H1 (cell line): ENCODE data around the gene AANAT. TPM values are rescaled to one million over a fixed set of nuclear protein-coding genes. Genes with fewer than 3 reads are reported as not detected.

Experiments used
- CTCF ChIA-PET: fragments of 300-600 bp; sonication (Branson Sonifier 250); formaldehyde crosslinking; loops from one replicate; lab custom pipeline; 2021; ENCODE audit not compliant: partially characterized antibody; lab: Charles Lee
- POLR2A ChIA-PET: fragments of 300-600 bp; sonication (Branson Sonifier 250); formaldehyde crosslinking; loops from one replicate; lab custom pipeline; 2021; ENCODE audit warnings: inconsistent platforms; ENCODE audit not compliant: partially characterized antibody; lab: Charles Lee
- DNase-seq, 2 experiments: peaks; one replicate each; pipeline versions ENCODE4 v3.0.0 to v3.0.0-alpha.2; 2010 to 2022; ENCODE audit warnings: low spot score in 2 of 2, low read depth in 1 of 2, mixed read lengths in 1 of 2
- FAIRE-seq: peaks from 2 replicates; lab custom pipeline; 2011; peaks lifted over from hg19 to GRCh38; lab: Jason Lieb, UNC
- H2AFZ ChIP-seq: 2 replicates; pipeline ENCODE4 v1.8.1; 2012; ENCODE audit warnings: low read length, inconsistent platforms
- H2AK5ac ChIP-seq: 2 replicates; pipeline ENCODE4 v1.6.1; 2013; ENCODE audit warnings: low read depth, low read length
- H2BK120ac ChIP-seq: replicated peaks from 2 replicates; pipeline ENCODE3; 2013; ENCODE audit warnings: low read depth, low read length, inconsistent platforms
- H2BK12ac ChIP-seq: 2 replicates; pipeline ENCODE4 v1.6.1; 2013; ENCODE audit warnings: low read depth, low read length
- H2BK15ac ChIP-seq: 2 replicates; pipeline ENCODE4 v1.6.1; 2013; ENCODE audit warnings: low read length
- H2BK20ac ChIP-seq: 2 replicates; pipeline ENCODE4 v1.6.1; 2013; ENCODE audit warnings: low read length
- H2BK5ac ChIP-seq: 2 replicates; pipeline ENCODE4 v1.6.1; 2013; ENCODE audit warnings: low read depth, low read length
- H3K14ac ChIP-seq: 2 replicates; pipeline ENCODE4 v1.6.1; 2013; ENCODE audit warnings: inconsistent platforms; ENCODE audit not compliant: insufficient read length
- H3K18ac ChIP-seq: 2 replicates; pipeline ENCODE4 v1.6.1; 2013; ENCODE audit warnings: low read length; ENCODE audit errors: extremely low read depth
- H3K23ac ChIP-seq: 2 replicates; pipeline ENCODE4 v1.6.1; 2013; ENCODE audit warnings: inconsistent platforms; ENCODE audit not compliant: insufficient read length
- H3K23me2 ChIP-seq: 2 replicates; pipeline ENCODE4 v1.6.1; 2013; ENCODE audit warnings: low read depth, low read length
- H3K27ac ChIP-seq: 2 replicates; pipeline ENCODE4 v1.6.1; 2011; ENCODE audit warnings: low read depth, low read length, inconsistent platforms
- H3K27me3 ChIP-seq, 4 experiments: replicated peaks in 1 of 4; 1 replicate in 1 of 4; 2 replicates in 3 of 4; pipeline versions ENCODE4 v1.6.1 to v1.8.1; 2011 to 2013; ENCODE audit warnings: low read length in 3 of 4, mild to moderate bottlenecking in 3 of 4, inconsistent platforms in 2 of 4, mixed read lengths in 2 of 4, moderate library complexity in 1 of 4; ENCODE audit not compliant: control insufficient read depth in 3 of 4, insufficient read depth in 3 of 4; ENCODE audit errors: extremely low read depth in 1 of 4
- H3K36me3 ChIP-seq, 4 experiments: 2 replicates each; pipeline versions ENCODE4 v1.6.1 to v1.8.1; 2011 to 2013; ENCODE audit warnings: mild to moderate bottlenecking in 4 of 4, low read length in 3 of 4, moderate library complexity in 2 of 4, control low read depth in 1 of 4, inconsistent platforms in 1 of 4; ENCODE audit not compliant: insufficient read depth in 4 of 4, control insufficient read depth in 2 of 4
- H3K4ac ChIP-seq: replicated peaks from 2 replicates; pipeline ENCODE3; 2013; ENCODE audit warnings: low read length, low read depth, mixed read lengths, inconsistent platforms; ENCODE audit not compliant: insufficient read length
- H3K4me1 ChIP-seq, 4 experiments: replicated peaks in 1 of 4; 1 replicate in 1 of 4; 2 replicates in 3 of 4; pipeline versions ENCODE4 v1.6.1 to v1.8.1; 2011 to 2013; ENCODE audit warnings: low read length in 3 of 4, inconsistent platforms in 2 of 4, mixed read lengths in 1 of 4; ENCODE audit not compliant: insufficient read depth in 4 of 4, control insufficient read depth in 3 of 4
- H3K4me2 ChIP-seq, 2 experiments: 2 replicates each; pipeline versions ENCODE4 v1.6.1 to v1.8.1; 2011 to 2013; ENCODE audit warnings: low read depth in 2 of 2, low read length in 2 of 2, control low read depth in 1 of 2, inconsistent platforms in 1 of 2, mild to moderate bottlenecking in 1 of 2; ENCODE audit not compliant: insufficient read depth in 1 of 2
- H3K4me3 ChIP-seq, 4 experiments: fragments of 200-600, 300-600 bp in 1 of 4; sonication (generic), shearing (Covaris generic), sonication (Bioruptor Twin) in 1 of 4; 2 replicates each; pipeline versions ENCODE4 v1.5.1 to v1.8.1; 2011 to 2016; ENCODE audit warnings: low read length in 4 of 4, low read depth in 3 of 4, control low read depth in 2 of 4, inconsistent platforms in 2 of 4, mild to moderate bottlenecking in 2 of 4, mixed read lengths in 1 of 4, moderate library complexity in 1 of 4; ENCODE audit not compliant: insufficient read depth in 2 of 4; ENCODE audit errors: extremely low read depth in 1 of 4
- H3K56ac ChIP-seq: replicated peaks from 2 replicates; pipeline ENCODE3; 2013; ENCODE audit warnings: low read depth, mild to moderate bottlenecking, mixed read lengths, low read length, inconsistent platforms; ENCODE audit not compliant: insufficient read length
- H3K79me1 ChIP-seq: 2 replicates; pipeline ENCODE4 v1.6.1; 2013; ENCODE audit warnings: low read depth, low read length, control low read depth
- H3K79me2 ChIP-seq, 2 experiments: 2 replicates each; pipeline versions ENCODE4 v1.6.1 to v1.8.1; 2012 to 2013; ENCODE audit warnings: low read length in 2 of 2, mild to moderate bottlenecking in 2 of 2, inconsistent platforms in 1 of 2; ENCODE audit not compliant: insufficient read depth in 2 of 2, control insufficient read depth in 1 of 2
- H3K9ac ChIP-seq, 4 experiments: replicated peaks in 1 of 4; 1 replicate in 1 of 4; 2 replicates in 3 of 4; pipeline versions ENCODE4 v1.6.1 to v1.8.1; 2011 to 2013; ENCODE audit warnings: low read depth in 3 of 4, low read length in 3 of 4, control low read depth in 2 of 4, mild to moderate bottlenecking in 2 of 4, moderate library complexity in 2 of 4, inconsistent platforms in 1 of 4; ENCODE audit errors: extremely low read depth in 1 of 4
- H3K9me3 ChIP-seq, 2 experiments: 2 replicates each; pipeline versions ENCODE4 v1.6.1 to v1.8.1; 2012 to 2013; ENCODE audit warnings: mild to moderate bottlenecking in 2 of 2, moderate library complexity in 2 of 2, control low read depth in 1 of 2, inconsistent platforms in 1 of 2, low read depth in 1 of 2, low read length in 1 of 2, mixed read lengths in 1 of 2; ENCODE audit not compliant: insufficient read depth in 2 of 2
- H4K20me1 ChIP-seq, 2 experiments: replicated peaks in 1 of 2; 2 replicates each; pipeline versions ENCODE3 to v1.8.1; 2011 to 2013; ENCODE audit warnings: inconsistent platforms in 2 of 2, low read length in 2 of 2, mild to moderate bottlenecking in 1 of 2; ENCODE audit not compliant: insufficient read depth in 2 of 2, control insufficient read depth in 1 of 2
- H4K5ac ChIP-seq: 2 replicates; pipeline ENCODE4 v1.6.1; 2013; ENCODE audit warnings: low read length, low read depth, mixed read lengths, inconsistent platforms; ENCODE audit not compliant: insufficient read length
- H4K8ac ChIP-seq: 2 replicates; pipeline ENCODE4 v1.8.0; 2013; ENCODE audit warnings: mild to moderate bottlenecking, moderate library complexity, low read length, inconsistent platforms; ENCODE audit not compliant: insufficient read depth; ENCODE audit errors: extremely low read depth
- H4K91ac ChIP-seq: replicated peaks from 2 replicates; pipeline ENCODE3; 2013; ENCODE audit warnings: low read length, mixed read lengths, inconsistent platforms; ENCODE audit not compliant: insufficient read length
- ATF2 ChIP-seq: IDR thresholded peaks from 2 replicates; pipeline ENCODE4 v1.6.1; 2012; ENCODE audit warnings: low read length, inconsistent platforms
- ATF3 ChIP-seq: IDR thresholded peaks from 2 replicates; pipeline ENCODE4 v1.6.1; 2011; ENCODE audit warnings: low read depth, mild to moderate bottlenecking, low read length; ENCODE audit not compliant: insufficient read depth
- CTBP2 ChIP-seq: IDR thresholded peaks from 2 replicates; pipeline ENCODE4 v1.7.0; 2011; ENCODE audit warnings: borderline replicate concordance, mild to moderate bottlenecking, moderate library complexity, mixed read lengths, low read length; ENCODE audit not compliant: insufficient read depth, insufficient read length
- EZH2 ChIP-seq: fragments of 200-600 bp; sonication (generic); IDR thresholded peaks from 2 replicates; pipeline ENCODE4 v1.7.1; 2012; ENCODE audit warnings: low read depth, mild to moderate bottlenecking, moderate library complexity, low read length, inconsistent platforms; ENCODE audit not compliant: severe bottlenecking
- KDM1A ChIP-seq: fragments of 200-600, 300-600 bp; sonication (generic); IDR thresholded peaks from 2 replicates; pipeline ENCODE4 v1.7.1; 2016; ENCODE audit warnings: mild to moderate bottlenecking, low read length, borderline replicate concordance
- PHF8 ChIP-seq: fragments of 200-600 bp; sonication (generic); conservative IDR thresholded peaks from 2 replicates; pipeline ENCODE4 v1.7.1; 2012; ENCODE audit warnings: low read depth, mild to moderate bottlenecking, inconsistent platforms, low read length, moderate library complexity
- POU5F1 ChIP-seq: IDR thresholded peaks from 2 replicates; pipeline ENCODE4 v1.6.1; 2011; ENCODE audit warnings: low read depth, mild to moderate bottlenecking, low read length, moderate library complexity
- RNF2 ChIP-seq: fragments of 200-900, 300-1000 bp; sonication (generic); IDR thresholded peaks from 2 replicates; pipeline ENCODE4 v1.7.1; 2016; ENCODE audit warnings: borderline replicate concordance, low read depth, mild to moderate bottlenecking, antibody characterized with exemption, low read length; ENCODE audit not compliant: poor library complexity, severe bottlenecking; ENCODE audit errors: missing control alignments
- SIRT6 ChIP-seq: IDR thresholded peaks from one replicate; pipeline ENCODE4 v1.7.1; 2012; ENCODE audit warnings: low read length, inconsistent platforms
- WGBS, 2 experiments: shearing (Covaris generic) in 1 of 2; methylation state at CpG; one replicate each; pipeline versions ENCODE4 v1.1.6 to v1.1.7; 2013 to 2015; ENCODE audit warnings: low lambda C conversion rate in 2 of 2, mixed read lengths in 2 of 2, inconsistent platforms in 1 of 2, low coverage in 1 of 2, missing lambda C conversion rate in 1 of 2; ENCODE audit not compliant: insufficient replicate concordance in 2 of 2, insufficient coverage in 1 of 2, insufficient read length in 1 of 2; ENCODE audit errors: extremely low coverage in 1 of 2, missing lambda C conversion rate in 1 of 2; 5-methylcytosine and 5-hydroxymethylcytosine counted together
- polyA plus RNA-seq, 7 experiments: library from polyadenylated mRNA; depleted of rRNA in 3 of 7; stranded (reverse) in 5 of 7; unstranded in 2 of 7; fragments of >200 nt in 5 of 7; fragments of 200-250 nt in 2 of 7; gene quantifications; 1 replicate in 5 of 7; 2 replicates in 1 of 7; 4 replicates in 1 of 7; pipeline versions ENCODE4 v1.2.1 to v1.2.3, GENCODE V29; 2011 to 2013; ENCODE audit warnings: missing spikeins in 2 of 7, mixed read lengths in 2 of 7
- total RNA-seq: library from RNA; stranded (reverse); fragmentation: NEBNext Ultra II Directional; extraction: Animal tissue kit (Norgen Biotek cat#: 25700); gene quantifications from 2 replicates; pipeline ENCODE4 v1.2.1, GENCODE V29; 2021

Gene AANAT
- total and polyA plus RNA-seq, 2 of the 8 experiments (the other 6 are each of a cell fraction or from before 2014, with no cell fraction given), result 0.53 TPM; not detected in 1

GRCh38 chr17:76439314-76439928 lies 28.0 kb upstream of the AANAT start:
- Histone ChIP-seq H3K79me1 (peaks cover 28% of the 10 kb centered on the region), H3K4ac (no peak overlapping the region), H3K4me3 (no peak overlapping the region), H3K4me2 (no peak overlapping the region; a peak in 1 of 4 replicates), H2AFZ (no peak overlapping the region), H2BK12ac (no peak overlapping the region), H3K14ac (no peak overlapping the region), H4K20me1 (peaks cover 7 to 31% of the 10 kb centered on the region in 2 experiments), H3K79me2 (peaks cover 22 to 96% of the 10 kb centered on the region in 2 experiments), H3K23ac (no peak overlapping the region), H3K4me1 (peaks cover 12 to 43% (median 32%) of the 10 kb centered on the region in 4 experiments), H3K27me3 (no peaks in the 10 kb centered on the region), H4K5ac (no peak overlapping the region), H4K91ac (no peak overlapping the region), H2AK5ac (no peak overlapping the region; the same call in 1 of the 2 replicates), H3K23me2 (no peaks in the 10 kb centered on the region), H2BK120ac (no peak overlapping the region), H4K8ac (no peak overlapping the region), H3K27ac (no peak overlapping the region), H2BK15ac (no peak overlapping the region), H3K9ac (no peak overlapping the region; a peak in 1 of 7 replicates), H2BK5ac (no peak overlapping the region; the same call in 1 of the 2 replicates), H3K36me3 (no peaks in the 10 kb centered on the region), H2BK20ac (no peak overlapping the region), H3K9me3 (no peaks in the 10 kb centered on the region), H3K56ac (no peak overlapping the region), H3K18ac (no peak overlapping the region)
- DNase-seq, result no peak
- CTCF ChIA-PET, result interaction anchor here (0.7 to 2.5 kb wide), 4 partner anchors 9 to 84 kb away, joined by 4 to 8 read pairs (median 7); no protein-coding TSS in a partner anchor
- FAIRE-seq, result no peak
- WGBS, 2 experiments, result 99% methylated on average over 5 of the region's 6 CpGs; no CpG with 5 or more reads in 1 of the 2 experiments
- POLR2A ChIA-PET, result interaction anchor here (1.3 to 1.9 kb wide), 2 partner anchors 19 to 120 kb away, joined by 3 to 6 read pairs; no protein-coding TSS in a partner anchor
- TF ChIP-seq ATF3 (no peak), CTBP2 (no peak), PHF8 (no peak), KDM1A (no peak), ATF2 (no peak), SIRT6 (no peak), EZH2 (no peak), RNF2 (no peak), POU5F1 (no peak)
